Lower leg skin (tissue), 3 donors: Measurements from ENCODE around the gene PTPRN2.

Source experiments
- POLR2A ChIP-seq, 2 donors: fragments of 450-650 bp; IDR thresholded peaks; one replicate each; pipeline ENCODE4 v1.6.1; 2016 to 2017; ENCODE audit warnings: antibody characterized with exemption in 2 of 2, mild to moderate bottlenecking in 1 of 2, moderate library complexity in 1 of 2
- TF ChIP-seq, protein P1 (sequence below), 3 donors: fragments of 450-650 bp; IDR thresholded peaks; one replicate each; pipeline ENCODE4 v1.5.1; 2016; ENCODE audit warnings: antibody characterized with exemption in 3 of 3, mild to moderate bottlenecking in 3 of 3, moderate library complexity in 2 of 3

DNA sequence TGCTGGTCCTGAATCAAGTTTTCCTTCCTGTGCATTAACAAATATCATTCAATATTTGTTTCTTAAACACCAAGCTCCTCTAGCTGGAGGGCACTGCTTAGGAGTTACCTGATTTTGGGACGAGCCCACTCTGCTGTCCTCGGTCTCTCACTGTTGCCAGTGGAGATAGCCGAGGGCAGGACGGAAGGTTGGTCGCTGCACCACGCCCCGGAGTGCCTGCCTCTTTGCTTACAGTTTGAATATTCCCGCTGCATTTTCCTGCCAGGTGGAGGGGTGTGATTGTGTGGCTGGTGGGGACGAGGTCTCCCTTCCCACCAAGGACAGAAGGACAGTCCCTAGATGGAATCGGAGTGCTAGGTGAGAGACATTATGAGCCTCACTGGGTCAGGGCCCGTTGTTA is 1049.3 kb downstream of the PTPRN2 start:
- TF ChIP-seq POLR2A (IDR thresholded peaks at IDR 0.05), result no peak
- TF ChIP-seq, protein P1, sequence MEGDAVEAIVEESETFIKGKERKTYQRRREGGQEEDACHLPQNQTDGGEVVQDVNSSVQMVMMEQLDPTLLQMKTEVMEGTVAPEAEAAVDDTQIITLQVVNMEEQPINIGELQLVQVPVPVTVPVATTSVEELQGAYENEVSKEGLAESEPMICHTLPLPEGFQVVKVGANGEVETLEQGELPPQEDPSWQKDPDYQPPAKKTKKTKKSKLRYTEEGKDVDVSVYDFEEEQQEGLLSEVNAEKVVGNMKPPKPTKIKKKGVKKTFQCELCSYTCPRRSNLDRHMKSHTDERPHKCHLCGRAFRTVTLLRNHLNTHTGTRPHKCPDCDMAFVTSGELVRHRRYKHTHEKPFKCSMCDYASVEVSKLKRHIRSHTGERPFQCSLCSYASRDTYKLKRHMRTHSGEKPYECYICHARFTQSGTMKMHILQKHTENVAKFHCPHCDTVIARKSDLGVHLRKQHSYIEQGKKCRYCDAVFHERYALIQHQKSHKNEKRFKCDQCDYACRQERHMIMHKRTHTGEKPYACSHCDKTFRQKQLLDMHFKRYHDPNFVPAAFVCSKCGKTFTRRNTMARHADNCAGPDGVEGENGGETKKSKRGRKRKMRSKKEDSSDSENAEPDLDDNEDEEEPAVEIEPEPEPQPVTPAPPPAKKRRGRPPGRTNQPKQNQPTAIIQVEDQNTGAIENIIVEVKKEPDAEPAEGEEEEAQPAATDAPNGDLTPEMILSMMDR (IDR thresholded peaks at IDR 0.05), result no peak
